Measurements from ENCODE around the gene GPR39.
A peak's percentile ranks its signal among the peaks of the same experiment; 100 is the strongest.

Gene GPR39

DNA sequence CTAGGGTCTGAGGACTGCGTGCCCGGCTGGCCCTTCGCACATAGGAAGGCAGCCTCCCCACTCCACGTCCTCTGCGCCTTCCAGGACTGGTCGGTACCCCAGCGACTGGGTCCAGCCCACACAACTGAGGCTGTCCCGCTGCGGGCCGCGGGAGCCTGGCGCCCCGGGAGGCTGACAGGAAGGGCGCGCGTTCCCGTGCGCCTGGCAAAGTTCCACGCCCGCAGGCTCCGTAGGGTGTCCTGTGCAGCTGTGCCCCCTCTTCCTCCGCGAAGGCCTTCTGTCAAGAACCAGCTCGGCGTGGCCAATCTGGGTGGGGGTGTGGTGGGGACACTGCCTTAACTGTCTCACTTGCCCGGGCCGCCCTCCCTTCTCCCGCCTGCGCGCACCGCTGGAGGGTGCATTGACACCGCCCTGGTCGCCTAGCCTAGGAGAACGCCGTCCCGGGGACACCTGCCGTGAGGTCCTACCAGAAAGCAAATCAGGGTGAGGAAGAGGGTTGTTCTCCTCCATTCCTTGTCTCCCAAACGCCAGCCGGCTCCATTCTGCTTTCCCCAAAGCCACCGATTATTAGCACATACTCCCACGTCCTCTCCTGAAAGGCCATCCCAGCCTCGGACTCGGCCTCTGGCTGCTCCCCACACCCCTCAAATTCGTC, 254.0 kb downstream of the GPR39 start:
- no peaks in the 10 kb centered on the region for H3K36me3 ChIP-seq
- no peak overlapping the region for H3K27ac ChIP-seq
- TF ChIP-seq, protein P1, sequence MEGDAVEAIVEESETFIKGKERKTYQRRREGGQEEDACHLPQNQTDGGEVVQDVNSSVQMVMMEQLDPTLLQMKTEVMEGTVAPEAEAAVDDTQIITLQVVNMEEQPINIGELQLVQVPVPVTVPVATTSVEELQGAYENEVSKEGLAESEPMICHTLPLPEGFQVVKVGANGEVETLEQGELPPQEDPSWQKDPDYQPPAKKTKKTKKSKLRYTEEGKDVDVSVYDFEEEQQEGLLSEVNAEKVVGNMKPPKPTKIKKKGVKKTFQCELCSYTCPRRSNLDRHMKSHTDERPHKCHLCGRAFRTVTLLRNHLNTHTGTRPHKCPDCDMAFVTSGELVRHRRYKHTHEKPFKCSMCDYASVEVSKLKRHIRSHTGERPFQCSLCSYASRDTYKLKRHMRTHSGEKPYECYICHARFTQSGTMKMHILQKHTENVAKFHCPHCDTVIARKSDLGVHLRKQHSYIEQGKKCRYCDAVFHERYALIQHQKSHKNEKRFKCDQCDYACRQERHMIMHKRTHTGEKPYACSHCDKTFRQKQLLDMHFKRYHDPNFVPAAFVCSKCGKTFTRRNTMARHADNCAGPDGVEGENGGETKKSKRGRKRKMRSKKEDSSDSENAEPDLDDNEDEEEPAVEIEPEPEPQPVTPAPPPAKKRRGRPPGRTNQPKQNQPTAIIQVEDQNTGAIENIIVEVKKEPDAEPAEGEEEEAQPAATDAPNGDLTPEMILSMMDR (IDR thresholded peaks at IDR 0.05) = no peak
- H3K27me3 ChIP-seq = peaks cover 0 to 44% of the 10 kb centered on the region in 2 donors
- no peaks in the 10 kb centered on the region for H3K9me3 ChIP-seq
- peaks cover 0 to 33% (median 27%) of the 10 kb centered on the region in 4 donors for H3K4me1 ChIP-seq
- peak overlapping the region; percentile 31 to 51 for H3K4me3 ChIP-seq
- peak in 1 of 2 donors; percentile 65 for DNase-seq
- intact Hi-C loops (cut with DNase I; ENCODE audit: low total_unique reads) = no loop called here

DNA sequence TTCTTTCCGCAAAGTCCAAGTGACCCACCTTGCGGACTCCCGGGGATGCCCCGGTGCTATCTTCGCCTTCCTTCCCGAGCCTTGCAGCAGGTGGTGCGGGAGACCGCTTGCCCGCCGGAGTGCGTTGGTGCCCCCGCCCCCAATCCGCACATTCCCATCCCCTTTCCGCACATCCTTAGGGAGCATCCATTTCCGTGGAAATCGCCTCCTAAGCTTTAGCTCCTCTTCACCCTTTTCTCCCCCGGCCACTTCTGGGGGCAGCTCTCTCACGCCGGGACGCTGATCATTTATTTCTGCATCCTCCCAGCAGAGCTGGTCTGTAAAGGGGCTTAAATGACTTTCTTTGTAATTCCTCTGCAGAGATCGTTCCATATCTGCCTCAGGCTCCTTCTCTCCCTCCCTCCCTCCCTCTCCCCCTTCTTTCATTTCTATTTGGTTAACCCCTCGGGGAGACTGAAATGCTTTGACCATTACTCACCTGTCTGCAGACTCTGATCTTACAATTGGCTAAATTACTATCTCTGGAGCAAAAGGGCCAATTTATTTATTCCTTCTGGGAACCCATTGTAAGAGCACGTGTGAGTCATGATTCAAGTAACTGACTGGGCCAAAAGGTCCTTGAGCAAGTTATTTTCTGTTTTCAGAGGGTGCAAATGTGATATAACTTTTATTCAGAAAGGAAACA, 254.7 kb downstream of the GPR39 start:
- TF ChIP-seq, protein P1 (IDR thresholded peaks at IDR 0.05) = no peak

DNA sequence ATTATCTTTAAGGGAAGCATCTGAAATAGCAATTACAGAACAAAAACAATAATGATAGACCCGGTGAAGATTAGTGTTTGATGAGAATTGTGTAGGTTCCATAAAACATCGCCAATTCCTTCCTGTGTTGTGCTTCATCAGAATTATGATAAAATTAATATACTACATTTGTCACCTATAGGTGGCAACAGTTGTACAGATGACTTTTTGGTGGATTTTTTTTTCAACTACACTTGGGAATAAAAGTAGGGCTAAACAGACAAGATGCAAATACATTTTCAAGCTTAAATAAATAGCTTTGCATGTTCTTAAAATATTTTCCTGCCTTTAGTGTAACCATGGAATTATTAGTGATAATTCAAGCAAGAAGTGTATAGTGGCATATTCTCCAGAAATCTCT, 260.4 kb downstream of the GPR39 start:
- Histone ChIP-seq H3K36me3 (no peaks in the 10 kb centered on the region), H3K27ac (no peak overlapping the region), H3K9me3 (no peaks in the 10 kb centered on the region), H3K4me3 (no peak overlapping the region), H3K27me3 (peaks cover 0 to 3% of the 10 kb centered on the region in 2 donors), H3K4me1 (no peaks in the 10 kb centered on the region)
- TF ChIP-seq, protein P1 (IDR thresholded peaks at IDR 0.05) = no peak
- DNase-seq = no peak
- intact Hi-C loops (cut with DNase I; ENCODE audit: low total_unique reads) = no loop called here

More for the DNA sequence above, 254.7 kb downstream of the GPR39 start:
- peaks cover 0 to 33% (median 27%) of the 10 kb centered on the region in 4 donors for H3K4me1 ChIP-seq
- intact Hi-C loops (cut with DNase I; ENCODE audit: low total_unique reads) = no loop called here
- H3K27ac ChIP-seq = no peak overlapping the region
- peaks cover 0 to 44% of the 10 kb centered on the region in 2 donors for H3K27me3 ChIP-seq
- no peak for DNase-seq
- no peaks in the 10 kb centered on the region for H3K9me3 ChIP-seq
- peak overlapping the region in 1 of 2 donors; percentile 51 for H3K4me3 ChIP-seq
- no peaks in the 10 kb centered on the region for H3K36me3 ChIP-seq

DNA sequence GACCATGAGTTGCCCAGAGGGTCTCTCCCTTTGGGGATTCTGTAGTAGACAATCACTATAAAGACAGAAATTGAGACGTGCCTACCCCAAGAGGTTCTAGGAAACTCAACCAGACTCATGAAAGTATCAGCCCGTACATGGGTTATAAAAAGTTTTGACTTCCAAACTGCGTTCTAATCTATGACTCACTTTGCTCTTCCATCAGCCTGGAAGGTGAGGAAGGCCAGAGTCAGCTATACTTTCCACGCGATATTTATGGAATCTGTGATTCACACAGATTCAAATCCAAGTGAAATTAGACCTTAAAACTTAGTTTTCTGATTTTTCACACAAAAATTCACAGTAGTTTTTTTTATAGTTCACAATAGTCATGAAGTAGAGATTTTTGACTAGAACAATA, 261.1 kb downstream of the GPR39 start:
- TF ChIP-seq, protein P1 (IDR thresholded peaks at IDR 0.05) = no peak
- no peaks in the 10 kb centered on the region for H3K36me3 ChIP-seq
- intact Hi-C loops (cut with DNase I; ENCODE audit: low total_unique reads) = no loop called here

DNA sequence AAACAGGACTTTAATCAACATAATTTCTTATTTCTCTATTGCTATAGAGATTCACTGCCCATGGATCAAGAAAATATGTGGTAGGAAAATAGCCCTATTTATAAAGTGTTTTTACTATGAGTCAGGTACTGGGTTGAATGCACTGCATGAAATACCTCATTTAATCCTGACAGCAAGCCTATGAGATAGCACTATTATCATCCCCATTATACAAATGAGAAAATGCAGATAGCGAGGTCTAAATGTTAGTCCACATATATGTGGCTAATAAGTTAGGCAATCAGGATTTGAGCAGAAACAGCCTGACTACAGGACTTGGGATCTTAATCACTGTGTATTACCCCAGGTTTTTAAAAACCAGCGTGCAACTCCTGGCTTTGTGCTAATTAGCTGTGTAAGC, 261.9 kb downstream of the GPR39 start:
- H3K4me1 ChIP-seq = no peaks in the 10 kb centered on the region
- DNase-seq = no peak
- H3K4me3 ChIP-seq = no peak overlapping the region
- no peak overlapping the region for H3K27ac ChIP-seq
- TF ChIP-seq, protein P1 (IDR thresholded peaks at IDR 0.05) = no peak
- intact Hi-C loops (cut with DNase I; ENCODE audit: low total_unique reads) = no loop called here
- no peaks in the 10 kb centered on the region for H3K36me3 ChIP-seq
- H3K27me3 ChIP-seq = peaks cover 0 to 3% of the 10 kb centered on the region in 2 donors
- H3K9me3 ChIP-seq = no peaks in the 10 kb centered on the region

More for the DNA sequence above, 261.1 kb downstream of the GPR39 start:
- Histone ChIP-seq H3K9me3 (no peaks in the 10 kb centered on the region), H3K4me1 (no peaks in the 10 kb centered on the region), H3K4me3 (no peak overlapping the region), H3K27me3 (peaks cover 0 to 3% of the 10 kb centered on the region in 2 donors), H3K27ac (no peak overlapping the region)
- DNase-seq = no peak

All from tibial artery (tissue), 4 donors.